HuH-7.5 (cell line): ENCODE data around the gene CFAP410.

Experiments used
- DNase-seq: peaks from one replicate; pipeline ENCODE4 v3.0.0; 2011; ENCODE audit warnings: low spot score

CFAP410 gene

GRCh38 chr21:44316277-44316900, 22.8 kb downstream of the CFAP410 start:
- no peak for DNase-seq

DNA sequence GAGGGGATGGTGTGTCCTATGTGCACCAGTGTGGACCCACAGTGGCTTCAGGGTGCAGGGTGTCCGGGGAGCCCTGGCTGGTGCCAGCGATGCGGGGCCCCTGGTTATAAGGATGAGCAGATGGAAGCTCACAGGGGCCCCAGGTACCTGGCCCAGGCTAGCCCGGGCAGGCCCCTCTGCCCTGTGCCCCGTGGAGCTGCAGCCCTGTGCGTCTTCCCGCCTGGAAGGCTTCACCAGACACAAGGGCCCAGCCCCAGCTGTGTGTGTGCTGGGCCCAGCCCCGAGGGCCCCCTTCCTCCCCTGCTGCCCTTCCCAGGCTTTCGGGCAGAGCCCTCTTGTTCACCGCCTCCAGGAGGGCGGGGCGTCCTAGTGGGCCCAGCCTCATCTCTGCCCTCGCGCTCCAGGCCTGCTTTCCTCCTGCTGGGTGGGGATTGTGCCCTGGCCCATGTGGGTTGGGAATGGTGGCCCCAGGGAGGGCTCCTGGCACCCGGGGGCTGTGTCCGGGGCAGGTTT, 23.4 kb downstream of the CFAP410 start:
- DNase-seq: no peak

DNA sequence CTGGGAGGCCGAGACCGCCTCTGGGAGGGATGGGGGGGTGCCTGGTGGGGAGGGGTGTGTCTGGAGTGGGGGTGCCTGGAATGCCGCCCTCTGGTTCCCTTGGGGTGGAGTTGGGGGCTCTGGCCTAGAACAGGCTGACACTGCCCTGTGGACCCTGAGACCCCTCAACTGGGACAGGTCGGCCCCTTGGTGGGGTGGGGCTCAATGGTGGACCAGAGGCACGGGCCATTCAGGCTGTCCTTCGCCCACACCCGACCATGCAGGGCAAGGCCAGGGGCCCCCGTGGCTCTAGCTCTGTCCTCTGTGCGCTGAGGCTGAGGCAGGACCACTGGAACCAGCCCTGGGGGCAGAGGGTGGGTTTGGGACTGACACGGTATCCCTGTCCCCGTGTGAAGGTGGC, 24.6 kb downstream of the CFAP410 start:
- DNase-seq: no peak

DNA sequence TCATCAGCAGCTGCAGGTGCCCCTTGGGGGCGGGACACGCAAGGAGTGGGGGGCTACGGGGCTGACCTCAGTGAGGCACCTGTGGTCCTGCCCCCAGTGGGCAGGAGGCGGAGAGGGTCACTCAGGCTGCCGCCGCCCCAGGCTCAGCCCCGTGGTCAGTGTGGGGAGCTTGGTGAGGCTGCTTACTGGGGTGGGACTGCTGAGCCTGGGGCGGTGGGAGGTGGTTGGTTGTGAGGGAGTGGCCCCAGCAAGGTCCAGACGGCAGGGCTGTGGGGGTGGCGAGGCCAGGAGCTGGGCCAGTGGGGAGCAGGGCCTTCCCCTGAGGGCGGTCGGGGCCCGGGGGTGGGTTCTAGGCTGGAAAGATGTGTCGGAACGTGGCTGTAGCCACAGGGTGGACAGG, 25.1 kb downstream of the CFAP410 start:
- no peak for DNase-seq

DNA sequence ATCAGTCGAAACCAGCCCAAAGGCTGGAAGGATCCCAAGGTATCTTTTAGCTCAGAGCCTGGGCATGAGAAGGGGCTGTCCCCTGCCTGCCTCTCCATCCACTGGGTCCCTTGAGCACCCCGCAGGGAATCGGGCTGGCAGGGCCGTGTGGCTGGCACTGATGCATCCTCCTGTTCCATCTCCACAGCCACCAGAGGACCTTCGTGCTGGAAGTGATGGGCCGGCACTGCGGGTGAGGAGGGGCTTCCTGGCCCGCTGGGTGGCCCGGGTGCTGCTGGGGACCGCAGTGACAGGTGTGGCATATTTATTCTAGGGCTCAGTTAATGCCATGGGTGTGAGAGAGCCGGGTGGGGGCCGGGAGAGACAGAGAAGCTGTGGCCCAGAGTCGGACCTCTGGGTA, 25.7 kb downstream of the CFAP410 start:
- no peak for DNase-seq

- no peak for DNase-seq
Measured at GRCh38 chr21:44312716-44313115, 26.5 kb downstream of the CFAP410 start.

- DNase-seq: no peak
Measured at GRCh38 chr21:44312089-44312488, 27.1 kb downstream of the CFAP410 start.

GRCh38 chr21:44310628-44311507, 28.3 kb downstream of the CFAP410 start:
- DNase-seq: no peak

GRCh38 chr21:44306936-44307704, 32.1 kb downstream of the CFAP410 start:
- DNase-seq: no peak

DNA sequence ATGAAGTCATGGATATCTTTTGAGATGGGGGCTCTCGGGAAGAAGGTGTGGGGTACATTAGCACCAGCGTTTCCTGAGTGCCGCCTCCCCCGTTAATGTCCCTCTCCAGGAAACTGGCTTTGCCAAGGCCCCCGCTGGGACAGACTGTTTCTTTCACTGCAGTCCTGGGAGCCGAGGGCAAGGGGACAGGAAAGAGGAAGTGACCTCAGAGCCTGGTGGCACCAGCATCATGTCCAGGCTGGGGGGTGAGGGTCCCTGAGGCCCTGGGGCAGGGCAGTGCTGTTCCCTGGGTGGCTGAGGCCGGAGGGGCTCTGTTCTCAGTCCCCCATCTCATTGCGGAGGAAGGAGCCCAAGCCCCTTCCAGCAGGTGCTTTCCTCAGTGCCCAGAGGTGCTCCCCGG, 33.5 kb downstream of the CFAP410 start:
- no peak for DNase-seq

DNA sequence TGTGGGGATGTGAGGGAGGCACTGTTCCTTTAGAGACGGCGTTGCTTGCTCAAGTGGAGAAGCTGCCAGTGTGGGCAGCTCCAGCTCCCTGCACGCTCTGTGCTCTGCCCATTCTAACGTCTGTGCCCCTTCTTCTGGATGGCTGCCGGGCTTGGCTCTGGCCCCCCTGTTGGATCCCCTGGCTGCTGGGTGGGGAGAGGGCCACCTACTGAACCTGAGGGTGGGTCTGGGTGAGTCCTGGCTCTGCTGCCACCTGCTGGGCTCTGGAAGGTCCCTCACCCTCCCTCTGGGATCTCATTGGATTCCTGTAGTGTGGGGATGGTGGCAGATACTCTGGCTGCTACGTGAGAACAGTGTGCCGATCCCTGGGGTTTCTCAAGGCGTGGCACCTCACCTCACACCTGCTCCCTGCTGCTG, 34.3 kb downstream of the CFAP410 start:
- DNase-seq: peak; percentile 84

- DNase-seq: no peak
Measured at GRCh38 chr21:44304011-44304616, 35.1 kb downstream of the CFAP410 start.

GRCh38 chr21:44303490-44303981, 35.7 kb downstream of the CFAP410 start:
- DNase-seq: peak; percentile 56

DNA sequence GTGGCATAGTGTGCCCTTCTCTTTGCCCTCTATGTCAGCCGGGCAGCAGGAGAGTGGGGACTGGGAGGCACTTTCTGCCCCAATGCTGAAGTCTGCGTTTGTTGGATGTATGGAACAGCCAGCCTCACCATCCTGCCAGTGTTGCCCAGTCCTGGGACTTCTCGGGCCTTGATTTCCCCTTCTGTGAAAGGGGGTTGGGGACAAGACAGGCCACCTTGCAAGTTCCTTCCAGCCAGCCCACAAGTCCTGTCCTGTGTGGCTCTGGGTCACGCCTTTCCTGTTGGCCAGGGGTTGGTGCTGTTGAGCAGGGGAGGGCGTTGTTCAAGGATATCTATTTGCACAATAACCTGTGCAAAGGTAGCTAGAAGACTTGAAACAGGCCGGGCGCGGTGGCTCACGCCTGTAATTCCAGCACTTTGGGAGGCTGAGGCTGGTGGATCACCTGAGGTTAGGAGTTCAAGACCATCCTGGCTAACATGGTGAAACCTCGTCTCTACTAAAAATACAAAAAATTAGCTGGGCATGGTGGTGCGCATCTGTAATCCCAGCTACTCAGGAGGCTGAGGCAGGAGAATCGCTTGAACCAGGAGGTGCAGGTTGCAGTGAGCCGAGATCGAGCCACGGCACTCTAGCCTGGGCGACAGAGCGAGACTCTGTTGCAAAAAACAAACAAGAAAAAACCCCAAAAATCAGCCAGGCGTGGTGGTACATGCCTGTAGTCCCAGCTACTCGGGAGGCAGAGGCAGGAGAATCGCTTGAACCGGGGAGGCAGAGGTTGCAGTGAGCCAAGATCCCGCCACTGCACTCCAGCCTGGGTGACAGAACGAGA, 36.4 kb downstream of the CFAP410 start:
- peak; percentile 73 for DNase-seq

DNA sequence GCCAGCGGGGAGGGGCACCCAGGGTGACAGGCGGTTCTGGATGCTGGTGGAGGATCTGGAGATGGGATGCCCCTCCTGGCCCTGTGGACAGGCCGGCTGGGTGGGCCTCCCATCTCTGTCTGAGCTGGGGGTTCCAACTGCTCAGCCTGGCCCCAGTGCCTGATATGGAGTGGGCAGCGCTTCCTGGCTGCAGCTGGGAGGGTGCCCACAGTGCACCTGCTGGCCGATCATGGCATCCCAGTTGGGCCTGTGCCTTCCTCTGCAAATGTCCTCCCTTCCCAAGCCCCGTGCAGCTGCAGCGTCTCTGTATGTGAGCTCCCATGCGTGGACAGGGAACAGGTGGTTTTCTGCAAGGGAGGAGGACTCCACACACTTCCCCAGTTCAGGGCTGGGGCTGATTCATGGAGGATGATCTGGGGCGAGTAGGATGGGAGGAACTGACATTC, 37.2 kb downstream of the CFAP410 start:
- DNase-seq: no peak

DNA sequence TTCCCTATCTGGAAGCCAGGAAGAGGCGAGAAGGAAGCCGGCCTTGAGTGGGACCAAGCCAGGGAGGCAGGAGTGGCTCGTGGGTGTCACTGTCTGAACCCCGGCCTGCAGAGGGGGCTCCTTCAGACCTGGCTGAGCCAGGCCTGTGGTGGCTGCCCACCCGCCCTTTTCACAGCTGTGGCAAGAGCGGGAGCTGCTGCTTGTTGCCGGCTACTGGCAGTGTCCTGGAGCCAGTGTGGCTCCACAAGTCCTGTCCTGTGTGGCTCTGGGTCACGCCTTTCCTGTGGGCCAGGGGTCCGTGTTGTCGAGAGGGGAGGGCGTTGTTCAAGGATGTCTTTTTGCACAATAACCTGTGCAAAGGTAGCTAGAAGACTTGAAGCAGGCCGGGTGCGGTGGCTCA, 38.0 kb downstream of the CFAP410 start:
- no peak for DNase-seq

GRCh38 chr21:44300262-44300959, 38.8 kb downstream of the CFAP410 start:
- DNase-seq: peak; percentile 80

- DNase-seq: peak; percentile 92
Measured at GRCh38 chr21:44299458-44300261, 39.5 kb downstream of the CFAP410 start, which contains the start of gene PFKL. TSS of gene PFKL (plus strand) at chr21:44300053. CDS start at chr21:44300106, 53 bp downstream.

DNA sequence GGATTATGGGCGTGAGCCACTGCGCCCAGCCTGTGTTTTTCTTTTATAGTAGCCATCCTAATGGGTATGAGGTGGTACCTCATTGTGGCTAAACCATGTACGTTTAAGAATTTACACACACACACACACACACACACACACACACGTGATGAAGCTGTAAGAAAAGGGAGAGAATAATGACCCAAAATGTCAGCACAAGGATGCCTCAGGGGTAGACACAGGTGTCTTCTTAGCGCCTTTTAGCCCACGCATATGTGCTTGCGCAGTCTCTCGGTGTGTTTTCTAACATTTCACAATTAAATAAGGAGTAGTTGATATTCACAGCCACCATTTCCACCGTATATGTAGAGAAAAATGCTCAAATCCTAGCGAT, 40.1 kb downstream of the CFAP410 start:
- DNase-seq: no peak
